NCI-H748 treated with DMSO at 0.1 percent for 48 hours (cell line): ENCODE results near the gene SSC4D.

Source experiments
- DNase-seq: peaks from one replicate; lab custom pipeline; 2025; lab: John Stamatoyannopoulos, UW

The SSC4D gene

GRCh38 chr7:76354516-76354915 lies 55.0 kb downstream of the SSC4D start:
- no peak for DNase-seq

DNA sequence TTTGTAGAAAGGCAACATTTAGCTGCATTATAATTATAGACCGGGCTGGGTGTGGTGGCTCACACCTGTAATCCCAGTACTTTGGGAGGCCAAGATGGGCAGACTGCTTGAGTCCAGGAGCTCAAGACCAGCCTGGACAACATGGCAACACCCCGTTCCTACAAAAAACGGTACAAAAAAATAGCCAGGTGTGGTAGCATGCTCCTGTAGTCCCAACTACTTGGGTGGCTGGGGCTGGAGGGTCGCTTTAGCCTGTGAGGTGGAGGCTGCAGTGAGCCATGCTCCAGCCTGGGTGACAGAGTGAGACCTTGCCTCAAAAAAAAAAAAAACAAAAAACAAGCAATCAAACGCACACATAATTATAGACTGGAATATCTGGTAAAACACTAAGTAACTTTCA lies 55.8 kb downstream of the SSC4D start:
- no peak for DNase-seq

GRCh38 chr7:76352193-76352592 lies 57.3 kb downstream of the SSC4D start:
- DNase-seq, result no peak

GRCh38 chr7:76351372-76351771 lies 58.1 kb downstream of the SSC4D start:
- no peak for DNase-seq

GRCh38 chr7:76349313-76349885 lies 60.1 kb downstream of the SSC4D start:
- DNase-seq, result no peak

DNA sequence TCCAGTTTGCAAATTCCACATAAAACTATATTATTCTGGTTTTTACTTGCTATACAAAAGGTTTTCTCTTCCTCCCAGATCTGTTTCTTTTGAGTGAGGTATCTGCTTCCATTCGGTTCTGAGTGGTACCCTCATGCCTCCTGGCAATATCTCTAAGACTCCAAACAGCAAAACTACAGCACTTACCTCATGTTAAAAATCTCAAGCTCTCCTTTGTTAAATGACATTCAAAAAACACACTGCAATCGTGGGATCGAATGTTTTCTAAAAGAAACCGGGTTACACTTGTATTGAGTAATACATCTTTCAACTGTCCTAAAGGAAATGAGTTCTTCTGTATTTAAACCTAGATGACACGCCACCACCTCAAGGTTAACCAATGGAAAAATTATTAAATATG lies 61.8 kb downstream of the SSC4D start:
- no peak for DNase-seq

DNA sequence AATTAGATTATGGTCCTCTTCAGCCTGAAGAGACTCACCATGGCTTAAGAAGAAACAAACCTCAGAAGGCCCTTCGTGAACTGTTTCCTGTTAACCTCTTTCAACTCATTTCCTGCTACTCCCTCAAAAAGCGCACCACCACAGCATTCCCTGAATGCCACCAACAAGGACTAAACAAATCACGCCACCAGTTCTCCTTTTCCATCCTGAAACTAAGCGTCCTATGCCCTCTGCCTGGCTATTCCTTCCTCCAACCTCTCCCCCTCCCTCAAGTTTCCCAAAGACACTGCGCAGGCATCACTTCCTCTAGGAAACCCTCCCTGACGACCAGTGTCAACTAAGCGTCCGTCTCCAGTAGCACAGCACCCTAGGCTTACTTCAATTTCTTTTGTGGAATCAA lies 62.7 kb downstream of the SSC4D start:
- no peak for DNase-seq

- no peak for DNase-seq
These were observed 63.4 kb downstream of the SSC4D start for GRCh38 chr7:76346097-76346496.

DNA sequence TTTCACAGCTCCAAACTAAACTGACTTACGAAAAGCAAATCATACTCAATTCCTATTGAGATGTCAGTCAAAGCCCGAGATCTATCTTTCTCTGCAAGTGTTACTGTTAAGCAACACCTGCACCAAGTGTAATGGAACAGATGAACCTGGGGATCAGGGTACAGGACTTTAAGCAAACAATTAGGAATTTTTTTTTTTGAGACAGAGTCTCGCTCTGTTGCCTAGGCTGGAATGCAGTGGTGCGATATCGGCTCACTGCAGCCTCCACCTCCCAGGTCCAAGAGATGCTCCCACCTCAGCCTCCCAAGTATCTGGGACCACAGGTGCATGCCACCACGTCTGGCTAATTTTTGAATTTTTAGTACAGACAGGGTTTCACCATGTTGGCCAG lies 65.6 kb downstream of the SSC4D start:
- no peak for DNase-seq

DNA sequence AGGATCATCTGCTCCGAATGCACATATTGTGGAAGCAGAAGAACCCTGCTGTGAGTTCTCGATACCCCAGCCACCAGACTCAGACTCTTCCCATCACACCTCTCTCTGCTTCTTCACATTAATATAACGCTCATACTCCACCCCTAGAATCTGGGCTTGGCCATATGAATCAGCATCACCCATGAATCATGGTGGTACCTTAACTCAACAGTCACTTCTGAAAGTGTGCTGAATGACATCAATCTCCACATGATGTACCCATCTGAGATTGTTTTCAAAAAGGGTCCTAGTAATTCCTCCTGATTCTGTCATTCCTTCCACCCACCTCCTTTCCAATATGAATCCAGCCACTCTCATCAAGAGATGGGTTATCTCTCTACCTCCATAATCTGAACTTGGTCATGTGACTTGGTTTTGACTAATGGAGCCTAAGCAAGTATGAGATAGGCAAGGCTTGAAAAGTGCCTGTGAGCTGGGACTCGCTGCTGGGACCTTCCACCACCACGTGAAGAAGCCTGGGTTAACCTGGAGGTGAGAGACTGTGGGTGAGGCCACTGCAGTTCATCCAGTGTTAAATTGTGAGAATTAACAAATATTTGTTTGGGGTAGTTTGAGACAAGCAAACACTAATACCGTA lies 66.1 kb downstream of the SSC4D start:
- no peak for DNase-seq

- DNase-seq, result no peak
These were observed 67.3 kb downstream of the SSC4D start for GRCh38 chr7:76342222-76342621.

- no peak for DNase-seq
These were observed 68.8 kb downstream of the SSC4D start for GRCh38 chr7:76340617-76341131.
